MM.1S (cell line): Measurements from ENCODE around the gene CD8A.

Experiments
- EZH2 ChIP-seq: fragments of 300-600 bp; sonication (generic); optimal IDR thresholded peaks from 2 replicates; pipeline ENCODE3; 2017; ENCODE audit warnings: low read depth, mild to moderate bottlenecking, antibody characterized with exemption, low read length, mixed read lengths
- TF ChIP-seq, protein P1 (sequence below): fragments of 300-600 bp; sonication (generic); IDR thresholded peaks from 2 replicates; pipeline ENCODE4 v1.5.1; 2016; ENCODE audit warnings: antibody characterized with exemption, low read length, mixed read lengths

DNA sequence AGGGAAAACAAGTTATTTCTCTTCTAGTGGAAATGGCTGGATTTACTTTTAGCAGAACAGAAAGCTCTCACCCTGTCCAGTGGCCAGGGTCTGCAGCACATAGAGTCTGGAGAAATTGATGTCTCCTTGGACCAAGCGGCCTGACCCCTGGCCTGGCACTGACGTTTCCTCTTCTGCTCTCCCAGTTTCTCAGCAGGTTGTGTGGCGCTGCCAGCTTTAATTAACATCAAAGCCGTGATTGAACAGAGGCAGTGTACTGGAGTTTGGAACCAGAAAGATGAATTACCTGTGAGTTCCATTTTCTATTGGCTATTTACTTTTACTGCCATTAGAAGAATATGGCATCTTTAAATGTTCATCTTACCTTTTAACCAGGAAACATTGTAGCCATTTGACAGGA lies 20.9 kb downstream of the CD8A start:
- TF ChIP-seq, protein P1, sequence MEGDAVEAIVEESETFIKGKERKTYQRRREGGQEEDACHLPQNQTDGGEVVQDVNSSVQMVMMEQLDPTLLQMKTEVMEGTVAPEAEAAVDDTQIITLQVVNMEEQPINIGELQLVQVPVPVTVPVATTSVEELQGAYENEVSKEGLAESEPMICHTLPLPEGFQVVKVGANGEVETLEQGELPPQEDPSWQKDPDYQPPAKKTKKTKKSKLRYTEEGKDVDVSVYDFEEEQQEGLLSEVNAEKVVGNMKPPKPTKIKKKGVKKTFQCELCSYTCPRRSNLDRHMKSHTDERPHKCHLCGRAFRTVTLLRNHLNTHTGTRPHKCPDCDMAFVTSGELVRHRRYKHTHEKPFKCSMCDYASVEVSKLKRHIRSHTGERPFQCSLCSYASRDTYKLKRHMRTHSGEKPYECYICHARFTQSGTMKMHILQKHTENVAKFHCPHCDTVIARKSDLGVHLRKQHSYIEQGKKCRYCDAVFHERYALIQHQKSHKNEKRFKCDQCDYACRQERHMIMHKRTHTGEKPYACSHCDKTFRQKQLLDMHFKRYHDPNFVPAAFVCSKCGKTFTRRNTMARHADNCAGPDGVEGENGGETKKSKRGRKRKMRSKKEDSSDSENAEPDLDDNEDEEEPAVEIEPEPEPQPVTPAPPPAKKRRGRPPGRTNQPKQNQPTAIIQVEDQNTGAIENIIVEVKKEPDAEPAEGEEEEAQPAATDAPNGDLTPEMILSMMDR = no peak
- no peak for TF ChIP-seq EZH2
